ENCODE results near the gene CSTB.

The CSTB gene

DNA sequence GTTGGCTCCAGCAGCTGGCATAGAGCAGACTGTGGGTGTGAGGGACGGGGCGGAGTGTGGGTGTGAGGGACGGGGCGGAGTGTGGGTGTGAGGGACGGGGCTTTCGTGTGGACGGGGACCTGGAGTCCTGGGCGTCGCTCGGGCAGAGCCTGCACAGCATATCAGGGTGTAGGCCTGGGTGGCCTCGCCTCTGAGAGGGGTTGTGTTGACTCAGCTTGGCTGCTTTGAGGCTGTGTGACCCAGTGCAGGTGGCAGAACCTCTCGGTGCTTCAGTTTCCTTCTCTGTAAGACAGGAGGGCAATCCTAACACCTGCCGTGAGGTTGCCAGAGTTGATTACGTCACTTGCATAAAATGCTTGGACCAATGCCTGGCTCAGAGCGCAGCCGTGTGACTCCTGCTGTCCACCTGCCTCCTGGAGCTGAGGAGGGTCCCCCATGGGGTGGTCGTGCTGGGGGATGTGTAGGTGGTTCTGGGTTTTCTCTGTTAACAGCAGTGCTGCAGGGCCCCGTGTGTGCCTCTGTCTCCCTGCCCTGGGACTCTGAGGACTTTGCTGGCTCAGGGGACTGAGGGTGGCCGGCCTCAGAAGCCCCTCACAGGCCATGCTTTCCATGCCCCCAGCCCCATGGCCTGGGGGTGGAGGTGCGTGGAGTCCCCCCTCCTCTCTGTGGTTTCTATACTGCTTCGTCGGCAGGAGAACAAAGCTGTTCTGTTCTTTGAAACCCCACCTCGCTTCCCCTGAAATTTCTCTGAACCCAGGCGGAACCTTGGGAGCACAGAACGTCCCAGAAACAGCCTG lies 41.8 kb downstream of the CSTB start:
- H3K27ac ChIP-seq: no peak overlapping the region
- TF ChIP-seq, protein P1, sequence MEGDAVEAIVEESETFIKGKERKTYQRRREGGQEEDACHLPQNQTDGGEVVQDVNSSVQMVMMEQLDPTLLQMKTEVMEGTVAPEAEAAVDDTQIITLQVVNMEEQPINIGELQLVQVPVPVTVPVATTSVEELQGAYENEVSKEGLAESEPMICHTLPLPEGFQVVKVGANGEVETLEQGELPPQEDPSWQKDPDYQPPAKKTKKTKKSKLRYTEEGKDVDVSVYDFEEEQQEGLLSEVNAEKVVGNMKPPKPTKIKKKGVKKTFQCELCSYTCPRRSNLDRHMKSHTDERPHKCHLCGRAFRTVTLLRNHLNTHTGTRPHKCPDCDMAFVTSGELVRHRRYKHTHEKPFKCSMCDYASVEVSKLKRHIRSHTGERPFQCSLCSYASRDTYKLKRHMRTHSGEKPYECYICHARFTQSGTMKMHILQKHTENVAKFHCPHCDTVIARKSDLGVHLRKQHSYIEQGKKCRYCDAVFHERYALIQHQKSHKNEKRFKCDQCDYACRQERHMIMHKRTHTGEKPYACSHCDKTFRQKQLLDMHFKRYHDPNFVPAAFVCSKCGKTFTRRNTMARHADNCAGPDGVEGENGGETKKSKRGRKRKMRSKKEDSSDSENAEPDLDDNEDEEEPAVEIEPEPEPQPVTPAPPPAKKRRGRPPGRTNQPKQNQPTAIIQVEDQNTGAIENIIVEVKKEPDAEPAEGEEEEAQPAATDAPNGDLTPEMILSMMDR (conservative IDR thresholded peaks at IDR 0.05): no peak
- no peak for TF ChIP-seq ZFX (IDR thresholded peaks at IDR 0.05)

- TF ChIP-seq ZFX (IDR thresholded peaks at IDR 0.05): no peak
- TF ChIP-seq, protein P1 (conservative IDR thresholded peaks at IDR 0.05): no peak
- no peak overlapping the region for H3K27ac ChIP-seq
These were observed 42.5 kb downstream of the CSTB start for GRCh38 chr21:43733529-43734071.

DNA sequence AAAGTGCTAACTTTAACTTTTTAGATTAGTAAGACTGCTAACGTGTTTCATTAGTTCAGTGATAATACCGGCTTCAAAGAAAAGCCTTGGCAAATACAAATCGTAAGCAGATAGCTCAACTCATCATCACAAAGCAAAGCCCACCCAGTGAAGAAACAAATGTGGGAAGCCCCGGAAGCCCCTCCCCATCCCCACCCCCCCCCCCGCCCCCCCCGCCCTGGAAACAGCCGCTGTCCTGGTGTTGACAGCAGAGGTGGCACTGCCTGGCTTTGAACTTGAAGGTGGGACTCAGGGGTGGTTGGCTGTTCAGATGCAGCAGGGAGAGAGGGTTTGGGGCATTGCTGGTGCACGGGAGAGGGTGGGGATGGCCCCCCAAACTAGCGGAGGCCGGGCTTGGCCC lies 43.0 kb downstream of the CSTB start:
- no peak for TF ChIP-seq ZFX (IDR thresholded peaks at IDR 0.05)
- TF ChIP-seq, protein P1 (conservative IDR thresholded peaks at IDR 0.05): no peak
- no peak overlapping the region for H3K27ac ChIP-seq

DNA sequence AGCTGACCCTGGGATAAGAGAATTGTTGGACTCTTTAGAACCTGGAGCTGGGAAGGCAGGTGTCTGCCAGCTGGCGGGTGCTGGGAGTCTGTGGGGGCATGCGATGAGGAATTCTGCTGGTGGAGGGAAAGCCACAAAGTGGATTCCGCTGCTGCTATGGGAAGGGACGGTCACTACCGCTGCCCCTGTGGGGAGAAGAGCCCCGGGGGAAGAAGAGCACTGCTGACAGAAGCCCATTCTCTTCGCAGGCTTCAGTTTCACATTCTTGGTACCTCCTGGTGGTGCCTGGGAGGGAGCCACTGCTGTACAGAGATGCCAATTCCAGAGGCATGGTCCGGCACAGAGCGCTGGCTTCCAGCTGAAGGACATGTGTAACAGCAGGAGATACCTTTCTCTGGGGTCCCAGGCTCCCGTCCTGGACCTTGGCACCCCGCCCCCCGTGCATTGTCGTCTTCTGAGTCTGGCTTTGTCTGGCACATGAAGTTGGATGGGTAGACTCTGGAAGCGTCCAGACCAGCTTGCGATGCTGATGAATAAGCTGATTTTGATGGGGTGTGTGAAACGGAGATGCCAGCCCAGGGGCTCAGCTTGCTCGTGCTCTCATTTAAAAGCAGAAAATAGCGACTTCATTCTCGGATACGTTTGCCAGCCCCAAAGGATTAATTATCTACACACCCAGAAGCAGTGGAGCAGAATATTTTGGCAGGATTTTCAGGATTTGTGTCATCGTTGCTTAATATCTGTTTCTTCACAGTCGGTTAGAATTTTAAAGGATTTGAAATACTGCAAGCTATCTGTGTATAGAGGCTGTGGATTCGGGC lies 44.0 kb downstream of the CSTB start:
- TF ChIP-seq, protein P1 (conservative IDR thresholded peaks at IDR 0.05): no peak
- TF ChIP-seq ZFX (IDR thresholded peaks at IDR 0.05): no peak
- H3K27ac ChIP-seq: no peak overlapping the region

GRCh38 chr21:43731476-43731875 lies 44.6 kb downstream of the CSTB start:
- TF ChIP-seq, protein P1 (conservative IDR thresholded peaks at IDR 0.05): no peak
- TF ChIP-seq ZFX (IDR thresholded peaks at IDR 0.05): no peak
- no peak overlapping the region for H3K27ac ChIP-seq

GRCh38 chr21:43728467-43729390 lies 47.4 kb downstream of the CSTB start:
- peak overlapping the region; percentile 97 for H3K27ac ChIP-seq
- TF ChIP-seq, protein P1 (conservative IDR thresholded peaks at IDR 0.05): no peak
- TF ChIP-seq ZFX (IDR thresholded peaks at IDR 0.05): no peak

Data from C4-2B (cell line).